Prostate gland (tissue), 2 donors: Measurements from ENCODE around the gene FAM193A.

ENCODE experiments used
- POLR2AphosphoS5 ChIP-seq: sonication (generic); formaldehyde crosslinking; IDR thresholded peaks from one replicate; pipeline ENCODE4 v1.6.1; 2017; ENCODE audit warnings: antibody characterized with exemption
- TF ChIP-seq, protein P1 (sequence below), 4 experiments: fragments of 200-600 bp in 2 of 4; fragments of 450-650 bp in 2 of 4; sonication (generic) in 2 of 4; IDR thresholded peaks; 1 replicate in 3 of 4; 2 replicates in 1 of 4; pipeline ENCODE4 v1.5.1; 2016 to 2019; ENCODE audit warnings: antibody characterized with exemption in 4 of 4, mild to moderate bottlenecking in 2 of 4, moderate library complexity in 2 of 4

- TF ChIP-seq POLR2AphosphoS5, result no peak
- TF ChIP-seq, protein P1, sequence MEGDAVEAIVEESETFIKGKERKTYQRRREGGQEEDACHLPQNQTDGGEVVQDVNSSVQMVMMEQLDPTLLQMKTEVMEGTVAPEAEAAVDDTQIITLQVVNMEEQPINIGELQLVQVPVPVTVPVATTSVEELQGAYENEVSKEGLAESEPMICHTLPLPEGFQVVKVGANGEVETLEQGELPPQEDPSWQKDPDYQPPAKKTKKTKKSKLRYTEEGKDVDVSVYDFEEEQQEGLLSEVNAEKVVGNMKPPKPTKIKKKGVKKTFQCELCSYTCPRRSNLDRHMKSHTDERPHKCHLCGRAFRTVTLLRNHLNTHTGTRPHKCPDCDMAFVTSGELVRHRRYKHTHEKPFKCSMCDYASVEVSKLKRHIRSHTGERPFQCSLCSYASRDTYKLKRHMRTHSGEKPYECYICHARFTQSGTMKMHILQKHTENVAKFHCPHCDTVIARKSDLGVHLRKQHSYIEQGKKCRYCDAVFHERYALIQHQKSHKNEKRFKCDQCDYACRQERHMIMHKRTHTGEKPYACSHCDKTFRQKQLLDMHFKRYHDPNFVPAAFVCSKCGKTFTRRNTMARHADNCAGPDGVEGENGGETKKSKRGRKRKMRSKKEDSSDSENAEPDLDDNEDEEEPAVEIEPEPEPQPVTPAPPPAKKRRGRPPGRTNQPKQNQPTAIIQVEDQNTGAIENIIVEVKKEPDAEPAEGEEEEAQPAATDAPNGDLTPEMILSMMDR (IDR thresholded peaks at IDR 0.05), result no peak
Observed at GRCh38 chr4:2672082-2672481, 135.6 kb downstream of the FAM193A start.
